WERI-Rb-1 (cell line): Measurements from ENCODE around the gene CHIT1.

Experiments used
- DNase-seq: peaks from one replicate; pipeline ENCODE4 v3.0.0-alpha.2; 2020
- H3K27ac ChIP-seq: fragments of 250-450 bp; sonication (Bioruptor Pico); 2 replicates; pipeline ENCODE4 v1.5.1; 2020; ENCODE audit warnings: mild to moderate bottlenecking, moderate library complexity
- H3K27me3 ChIP-seq: fragments of 250-450 bp; sonication (Bioruptor Pico); 2 replicates; pipeline ENCODE4 v1.5.1; 2021; ENCODE audit warnings: mild to moderate bottlenecking, low read depth, moderate library complexity; ENCODE audit not compliant: insufficient read depth, severe bottlenecking
- H3K36me3 ChIP-seq: fragments of 250-450 bp; sonication (Bioruptor Pico); 2 replicates; pipeline ENCODE4 v1.5.1; 2020; ENCODE audit warnings: mild to moderate bottlenecking, moderate library complexity
- H3K4me3 ChIP-seq: 2 replicates; pipeline ENCODE4 v1.5.1; 2011; ENCODE audit warnings: low read depth, mild to moderate bottlenecking, control low read depth, low read length
- H3K9me3 ChIP-seq: fragments of 250-450 bp; sonication (Bioruptor Pico); 2 replicates; pipeline ENCODE4 v1.5.1; 2021; ENCODE audit warnings: mild to moderate bottlenecking, moderate library complexity; ENCODE audit not compliant: severe bottlenecking
- CTCF ChIP-seq: IDR thresholded peaks from 2 replicates; pipeline ENCODE4 v1.5.1; 2011; ENCODE audit warnings: low read depth, mild to moderate bottlenecking, control low read depth, inconsistent platforms, low read length

The CHIT1 gene

GRCh38 chr1:203271962-203272632 is 42.6 kb upstream of the CHIT1 start:
- TF ChIP-seq CTCF: no peak
- peak overlapping the region; percentile 30 for H3K27ac ChIP-seq
- H3K4me3 ChIP-seq: no peak overlapping the region
- no peaks in the 10 kb centered on the region for H3K27me3 ChIP-seq
- no peaks in the 10 kb centered on the region for H3K36me3 ChIP-seq
- H3K9me3 ChIP-seq: no peaks in the 10 kb centered on the region
- peak; percentile 74 for DNase-seq

- Histone ChIP-seq H3K27ac (peak overlapping the region; percentile 22), H3K36me3 (no peaks in the 10 kb centered on the region), H3K27me3 (no peaks in the 10 kb centered on the region), H3K4me3 (no peak overlapping the region), H3K9me3 (no peaks in the 10 kb centered on the region)
- DNase-seq: peak; percentile 93
- no peak for TF ChIP-seq CTCF
Observed at GRCh38 chr1:203271018-203271743, 41.7 kb upstream of the CHIT1 start.

GRCh38 chr1:203270448-203270847 is 41.0 kb upstream of the CHIT1 start:
- no peak overlapping the region for H3K27ac ChIP-seq

GRCh38 chr1:203269654-203270020 is 40.2 kb upstream of the CHIT1 start:
- Histone ChIP-seq H3K4me3 (no peak overlapping the region), H3K9me3 (no peaks in the 10 kb centered on the region), H3K27ac (no peak overlapping the region), H3K36me3 (no peaks in the 10 kb centered on the region), H3K27me3 (no peaks in the 10 kb centered on the region)
- no peak for TF ChIP-seq CTCF
- no peak for DNase-seq

More at GRCh38 chr1:203270448-203270847, 41.0 kb upstream of the CHIT1 start:
- H3K9me3 ChIP-seq: no peaks in the 10 kb centered on the region
- no peak for DNase-seq
- TF ChIP-seq CTCF: peak; percentile 34
- H3K4me3 ChIP-seq: no peak overlapping the region
- no peaks in the 10 kb centered on the region for H3K36me3 ChIP-seq
- H3K27me3 ChIP-seq: no peaks in the 10 kb centered on the region

- Histone ChIP-seq H3K4me3 (no peak overlapping the region), H3K27ac (peak overlapping the region; percentile 19), H3K9me3 (no peaks in the 10 kb centered on the region), H3K27me3 (no peaks in the 10 kb centered on the region), H3K36me3 (no peaks in the 10 kb centered on the region)
- peak; percentile 100 for TF ChIP-seq CTCF
- DNase-seq: peak; percentile 87
Observed at GRCh38 chr1:203268901-203269653, 39.6 kb upstream of the CHIT1 start.
